Fibroblast of peridontal ligament (primary cell): ENCODE results near the gene SNRPA1.

Experiments
- DNase-seq: peaks from one replicate; pipeline ENCODE4 v3.0.0-alpha.2; 2010; ENCODE audit errors: extremely low read depth

SNRPA1 gene

DNA sequence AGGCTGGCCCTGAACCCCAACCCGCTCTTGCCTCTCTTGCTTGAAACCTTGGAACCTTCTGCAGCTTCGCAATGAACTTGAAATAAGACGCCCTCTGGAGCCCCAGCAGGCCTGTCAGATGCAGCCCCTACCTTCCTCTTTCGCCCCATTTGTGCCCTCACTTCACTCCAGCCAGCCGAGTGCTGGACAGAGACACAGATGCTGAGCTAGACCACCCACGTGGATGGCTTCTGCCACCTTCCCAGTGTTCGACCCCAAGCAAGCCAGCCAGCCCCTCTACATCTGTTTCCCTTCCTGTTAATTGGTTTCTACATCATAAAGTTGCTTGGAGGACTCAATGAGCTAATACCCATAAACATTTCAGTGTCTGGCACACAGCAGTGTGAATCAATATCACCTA is 23.8 kb upstream of the SNRPA1 start:
- no peak for DNase-seq

DNA sequence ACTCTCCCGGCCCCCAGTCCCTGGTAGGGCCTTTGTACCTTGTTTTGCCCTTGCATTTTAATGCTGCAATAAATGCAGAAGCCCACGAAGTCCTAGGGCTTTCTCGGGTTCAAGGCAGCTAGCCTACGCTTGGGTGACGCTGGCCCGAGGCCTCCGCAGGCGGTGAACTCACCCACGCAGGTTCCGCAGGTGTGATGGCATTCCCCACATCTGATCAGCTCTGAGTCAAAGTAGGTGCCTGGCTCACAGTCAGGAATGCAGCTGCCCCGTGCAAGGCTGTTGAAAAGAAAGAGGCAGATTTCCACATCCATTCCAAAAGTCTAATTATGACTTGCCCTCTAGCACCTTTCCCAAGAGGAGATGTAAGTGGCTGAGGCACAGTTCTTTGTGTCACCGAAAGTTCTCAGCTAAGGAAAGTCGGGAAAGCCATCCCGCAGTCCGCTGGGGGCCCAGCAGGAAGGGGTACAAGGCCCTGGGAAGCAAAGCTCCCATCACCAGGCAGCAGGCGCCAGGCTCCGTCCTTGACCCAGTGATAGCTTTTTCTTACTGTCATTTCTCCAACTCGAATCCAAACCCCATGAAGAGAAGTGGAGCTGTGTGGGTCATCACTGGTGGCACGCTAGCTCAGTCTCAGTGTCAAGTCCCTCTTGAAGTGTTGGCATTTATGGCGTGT is 23.2 kb upstream of the SNRPA1 start:
- DNase-seq = no peak

DNA sequence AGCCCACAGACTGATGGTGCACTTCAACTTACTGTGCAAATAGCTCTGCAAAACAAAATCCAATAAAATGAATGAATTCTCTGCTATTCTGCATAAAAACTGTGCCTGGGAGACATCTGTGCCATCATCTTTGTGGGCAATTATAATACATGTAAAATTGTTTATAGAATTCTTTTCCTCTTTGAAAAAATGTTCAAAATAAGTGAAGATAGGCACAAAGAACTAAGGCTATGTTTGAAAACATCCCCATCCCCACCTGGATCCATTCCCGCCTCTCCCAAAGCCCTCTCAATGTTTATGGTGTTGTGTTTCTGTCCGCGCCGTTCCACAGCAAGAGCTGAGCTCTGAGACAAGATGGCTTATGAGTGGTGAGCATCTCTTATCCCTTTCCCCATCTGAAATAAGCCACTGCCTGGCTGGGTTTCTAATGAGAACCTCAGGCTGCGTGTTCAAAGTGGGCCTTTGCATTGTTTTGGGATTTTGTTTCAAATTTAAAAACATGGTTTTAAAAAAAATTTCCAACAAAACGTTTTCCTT is 22.4 kb upstream of the SNRPA1 start:
- DNase-seq = no peak

DNA sequence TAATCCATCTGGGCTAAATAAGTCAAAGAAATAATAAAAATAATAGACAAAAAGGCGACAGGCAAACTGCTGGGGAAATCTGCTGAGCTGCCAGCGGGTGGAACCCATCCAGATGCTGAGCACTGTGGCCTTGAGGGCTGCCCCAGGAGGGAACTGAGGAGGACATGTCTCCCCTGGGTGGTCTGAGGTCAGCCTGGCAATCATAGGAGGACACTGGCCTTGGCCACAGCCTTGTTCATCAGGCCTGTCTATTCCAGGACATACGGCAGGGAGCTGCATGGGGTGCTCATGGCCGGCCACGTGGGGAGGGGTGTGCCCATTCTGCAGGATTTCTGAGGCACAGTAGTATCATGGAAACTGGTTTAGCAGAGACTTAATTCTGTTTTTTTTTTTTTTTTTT is 21.5 kb upstream of the SNRPA1 start:
- no peak for DNase-seq

DNA sequence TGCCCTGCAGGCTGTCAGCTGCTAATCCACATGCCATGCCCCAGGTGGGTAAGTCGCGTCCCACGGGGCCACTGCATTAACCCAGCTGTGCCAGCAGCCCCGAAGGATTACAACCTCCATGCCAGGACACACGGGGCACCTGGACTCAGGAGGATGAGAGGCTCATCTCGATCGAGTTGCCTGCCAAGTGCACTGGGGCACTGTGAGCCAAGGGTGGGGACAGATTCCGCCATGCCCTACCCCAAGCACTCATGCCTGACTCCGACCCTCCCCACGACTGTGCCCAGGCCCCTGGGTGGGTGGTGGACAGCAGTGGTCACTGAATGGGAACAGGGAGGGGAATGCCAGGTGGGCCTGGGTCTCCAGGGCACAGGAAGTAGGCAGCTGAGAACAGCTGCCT is 20.7 kb upstream of the SNRPA1 start:
- no peak for DNase-seq

DNA sequence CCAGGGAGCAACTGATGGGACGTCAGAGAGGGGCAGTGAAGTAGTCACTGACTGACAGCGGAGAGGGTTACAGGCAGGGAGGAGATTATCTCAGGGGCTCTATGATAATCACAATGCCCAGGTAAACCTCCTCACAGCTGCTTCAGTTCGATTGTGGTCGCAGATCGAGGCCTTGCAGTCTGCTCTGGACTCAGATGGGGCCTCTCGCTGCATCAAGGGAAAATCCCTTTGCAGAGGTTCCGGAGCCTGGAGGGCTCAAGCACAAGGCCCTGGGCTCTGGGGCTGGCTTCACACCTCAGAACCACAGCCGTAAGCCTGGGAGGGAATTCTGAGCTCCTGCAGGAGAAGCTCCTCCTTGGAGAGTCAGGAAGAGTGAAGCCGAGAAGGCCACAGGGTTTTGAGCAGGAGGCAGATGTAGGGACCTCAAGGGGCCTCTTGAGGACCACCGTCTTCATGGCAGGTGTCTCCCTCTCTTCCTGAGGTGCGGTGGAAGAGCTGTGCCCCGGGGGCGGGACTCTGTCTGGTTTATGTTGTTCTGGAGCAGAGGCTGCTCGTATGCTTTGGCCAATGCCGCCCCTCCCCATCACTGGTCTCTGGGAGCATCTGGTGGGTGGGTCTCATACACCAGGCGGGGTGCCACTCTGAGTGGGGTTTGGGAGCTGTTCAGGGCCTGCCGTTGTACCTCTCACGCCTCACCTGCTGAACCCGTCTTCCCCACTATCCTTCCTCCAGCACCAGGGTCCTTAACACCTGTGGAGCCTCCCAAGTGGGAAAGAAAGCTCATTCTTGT is 19.5 kb upstream of the SNRPA1 start:
- no peak for DNase-seq

DNA sequence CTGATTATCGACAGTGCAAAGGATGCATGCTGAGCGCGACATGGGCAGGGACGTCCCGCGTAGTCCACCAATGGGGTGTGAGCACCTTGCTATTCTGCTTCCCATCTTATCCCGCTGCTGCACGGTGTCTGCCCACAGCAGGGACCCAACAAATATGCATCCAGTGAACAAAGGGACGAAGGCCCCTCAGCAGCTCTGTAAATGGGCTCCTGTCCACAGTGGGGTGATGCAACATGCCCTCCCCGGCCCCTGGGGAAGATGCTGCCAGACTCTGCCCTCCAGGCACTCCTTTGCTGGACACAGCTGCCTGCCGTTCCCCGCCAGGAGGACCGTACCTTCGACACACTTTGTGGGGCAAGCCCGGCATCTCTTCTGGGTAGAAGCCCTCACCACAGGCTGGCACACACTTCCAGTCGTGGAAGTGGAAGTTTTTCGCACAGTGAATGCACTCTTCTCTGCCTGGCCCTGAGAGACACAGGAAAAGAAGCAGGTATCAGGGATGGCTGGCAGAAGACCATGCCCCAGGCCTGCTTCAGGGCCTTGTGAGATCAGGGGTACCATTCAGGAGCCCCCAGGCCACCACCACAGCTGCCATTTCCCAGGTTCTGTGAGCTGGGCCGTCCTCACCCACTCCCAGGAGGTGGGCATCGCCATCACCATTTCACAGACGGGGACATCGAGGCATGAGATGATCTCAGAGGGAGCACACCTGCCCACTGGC is 18.2 kb upstream of the SNRPA1 start:
- DNase-seq = no peak

DNA sequence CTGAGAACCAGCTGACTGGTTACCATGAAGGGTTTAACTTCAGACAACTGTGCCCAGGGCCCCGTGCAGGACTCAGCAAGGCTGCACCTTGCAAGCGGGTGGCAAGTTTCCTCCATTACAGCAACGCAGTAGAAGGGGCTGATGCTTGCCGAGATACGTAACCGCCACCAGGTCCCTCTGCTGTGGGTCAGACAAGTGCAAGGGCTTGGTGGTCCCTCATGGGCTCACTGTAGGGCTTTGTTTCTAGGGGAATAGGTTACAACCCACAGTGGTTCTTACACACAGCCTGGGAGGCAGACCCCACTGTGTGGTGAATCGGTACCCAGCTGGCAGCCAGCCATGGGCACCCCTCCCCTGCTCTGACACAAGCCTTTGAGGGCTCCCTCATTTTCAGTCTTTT is 15.5 kb upstream of the SNRPA1 start:
- no peak for DNase-seq

DNA sequence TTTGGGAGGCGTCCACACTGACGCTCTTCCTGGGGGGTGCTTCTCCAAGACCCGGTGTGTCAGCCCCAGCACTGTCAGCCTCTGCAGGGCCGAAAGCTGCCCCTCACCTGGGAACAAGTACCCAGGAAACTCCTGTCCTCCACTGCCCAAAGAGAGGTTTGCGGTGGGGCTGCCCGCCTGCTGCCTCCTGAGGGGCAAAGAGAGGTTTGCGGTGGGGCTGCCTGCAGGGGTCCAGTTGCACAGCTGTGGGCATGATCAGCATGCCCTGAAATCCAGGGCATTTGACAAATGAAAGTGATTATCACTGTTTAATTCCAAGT is 15.1 kb upstream of the SNRPA1 start:
- no peak for DNase-seq

DNA sequence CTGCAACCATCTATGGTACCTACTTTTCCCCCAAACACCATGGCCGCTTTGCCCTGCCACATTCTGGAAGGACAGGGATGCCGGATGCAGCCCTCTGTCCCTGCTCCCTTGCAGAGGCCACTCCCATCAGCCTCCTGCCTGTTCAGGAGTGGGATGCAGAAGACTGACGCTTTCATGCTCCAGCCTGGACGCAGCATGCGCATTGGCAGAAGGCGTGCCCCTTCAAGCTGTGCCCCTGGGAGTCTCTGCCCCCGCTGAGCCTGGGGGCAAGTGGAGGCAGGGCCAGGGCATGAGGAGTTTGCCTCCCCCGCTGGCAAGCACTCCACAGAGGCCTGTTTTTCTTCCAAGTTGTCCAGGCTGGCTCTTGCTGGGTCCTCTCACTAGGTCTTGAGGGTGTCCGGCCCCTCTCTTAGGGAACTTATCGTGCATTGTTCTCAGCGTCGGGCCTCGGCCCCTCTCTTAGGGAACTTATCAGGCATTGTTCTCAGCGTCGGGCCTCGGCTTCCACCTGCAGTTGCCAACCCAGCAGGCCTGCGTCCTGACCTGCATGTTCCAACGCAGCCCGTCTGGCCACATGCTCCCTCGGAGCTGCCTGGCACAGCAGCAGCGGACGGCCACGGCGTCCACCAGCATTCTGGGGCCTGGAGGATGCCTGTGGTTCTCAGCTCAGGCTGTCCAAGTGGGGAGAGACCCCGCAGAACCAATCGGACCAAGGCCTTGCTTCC is 14.6 kb upstream of the SNRPA1 start:
- DNase-seq = no peak

DNA sequence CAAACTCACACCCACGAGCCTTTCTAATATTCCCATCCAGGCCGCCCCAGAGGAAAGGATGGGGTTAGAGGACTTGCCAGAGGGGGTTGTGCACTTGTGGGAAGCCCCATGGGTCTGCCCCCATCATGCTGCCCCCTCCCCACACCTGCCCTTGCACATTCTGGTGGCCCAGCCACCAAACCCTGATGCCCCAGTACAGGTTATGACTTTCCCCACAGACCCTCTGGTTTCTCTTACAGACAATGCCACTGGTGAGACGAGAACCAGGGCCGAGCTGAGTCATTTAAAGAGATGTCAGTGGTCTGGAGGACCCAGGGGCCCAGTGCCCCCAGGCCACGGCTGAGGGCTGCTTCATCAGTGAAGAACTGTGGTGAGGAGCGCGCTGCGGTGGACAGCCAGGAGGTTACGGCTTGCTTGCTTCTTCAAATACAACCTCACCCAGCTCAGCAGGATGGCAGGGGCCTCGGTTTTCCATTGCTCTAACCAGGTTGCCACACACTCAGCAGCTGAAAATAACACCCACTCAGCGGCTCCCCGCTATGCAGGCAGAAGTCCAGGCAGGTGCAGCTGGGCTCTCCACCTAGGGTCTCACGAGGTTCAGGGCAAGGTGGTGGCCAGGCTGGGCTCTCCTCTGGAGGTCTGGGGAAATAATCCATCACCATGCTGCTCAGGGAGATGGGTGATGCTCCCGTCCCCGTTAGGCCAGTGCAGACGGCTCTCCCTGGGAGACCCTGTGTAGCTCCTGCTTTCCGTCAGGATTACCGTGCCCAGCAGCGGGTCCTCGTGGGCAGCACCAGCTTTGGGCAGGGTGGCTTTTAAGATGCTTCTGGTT is 13.8 kb upstream of the SNRPA1 start:
- no peak for DNase-seq

DNA sequence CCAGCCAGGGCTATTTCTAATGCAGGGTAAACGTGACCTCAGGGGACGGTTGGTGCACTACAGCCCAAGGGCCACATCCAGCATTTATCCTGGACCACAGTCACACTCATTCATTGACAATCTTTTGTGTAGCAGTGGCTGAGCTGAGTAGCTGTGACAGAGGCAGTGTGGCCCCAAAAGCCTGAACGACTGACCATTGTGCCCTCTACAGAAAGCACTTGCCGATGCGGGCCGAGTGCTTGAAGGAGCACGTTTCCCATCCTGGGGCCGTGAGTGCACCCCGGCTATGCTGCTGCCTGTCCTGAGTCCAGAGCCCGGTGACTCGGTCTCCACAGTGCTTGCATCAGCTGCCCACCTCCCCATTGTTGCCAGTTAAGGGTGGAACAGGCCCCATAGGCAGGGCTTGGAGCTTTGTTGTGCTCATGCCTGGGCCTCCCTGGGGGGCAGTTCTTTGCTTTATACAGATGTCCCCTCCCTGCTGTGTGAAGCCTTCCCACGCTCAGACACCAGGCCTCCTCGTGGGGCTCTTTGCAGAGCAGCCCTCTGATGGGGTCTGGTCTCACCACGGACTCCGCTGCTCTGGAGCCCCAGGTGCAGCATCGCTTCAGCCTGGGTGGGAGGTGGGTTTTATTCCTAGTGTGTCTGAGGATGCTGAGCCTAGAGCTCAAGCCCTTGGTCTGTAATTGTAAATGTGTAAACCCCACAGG is 13.0 kb upstream of the SNRPA1 start:
- DNase-seq = no peak

DNA sequence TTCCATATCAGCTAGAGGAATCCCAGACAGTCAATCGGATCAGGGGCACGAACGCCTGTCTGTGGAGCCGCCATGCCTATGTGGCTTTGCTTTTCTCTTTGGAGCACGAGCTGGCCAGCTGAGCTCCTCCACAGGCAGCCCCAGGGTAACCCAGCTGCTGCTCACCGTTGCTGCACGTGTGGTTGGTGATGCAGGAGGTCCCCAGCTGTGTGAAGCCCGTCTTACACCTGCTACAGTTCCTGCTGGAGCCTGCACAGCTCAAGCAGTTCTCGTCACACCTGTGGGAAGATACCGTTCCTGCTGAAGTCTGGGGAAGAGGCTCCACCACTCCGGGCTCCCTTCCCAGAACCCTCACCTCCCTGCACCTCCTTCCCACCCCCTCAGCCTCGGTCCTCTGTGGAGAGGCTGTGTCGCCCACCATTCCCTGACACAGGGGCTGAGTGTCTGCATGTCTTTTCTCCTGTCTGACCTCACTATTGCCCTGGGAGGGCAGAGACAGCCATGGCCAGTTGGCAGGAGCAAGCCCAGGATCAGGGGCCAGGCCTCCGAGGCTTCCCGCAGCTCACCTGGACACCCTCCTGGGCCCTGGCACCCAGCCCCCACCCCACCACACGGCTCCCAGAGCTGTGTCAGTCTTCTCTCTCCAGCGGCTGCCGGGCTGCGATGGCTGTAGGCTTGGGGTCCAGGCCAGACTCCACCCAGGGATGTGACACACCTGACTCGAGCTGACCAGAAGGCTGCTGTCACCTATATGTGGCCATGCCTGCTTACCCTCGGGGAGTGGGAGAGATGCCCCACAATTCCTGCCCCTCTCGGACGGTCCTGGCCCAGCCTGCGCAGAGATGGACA is 12.2 kb upstream of the SNRPA1 start:
- DNase-seq = no peak

DNA sequence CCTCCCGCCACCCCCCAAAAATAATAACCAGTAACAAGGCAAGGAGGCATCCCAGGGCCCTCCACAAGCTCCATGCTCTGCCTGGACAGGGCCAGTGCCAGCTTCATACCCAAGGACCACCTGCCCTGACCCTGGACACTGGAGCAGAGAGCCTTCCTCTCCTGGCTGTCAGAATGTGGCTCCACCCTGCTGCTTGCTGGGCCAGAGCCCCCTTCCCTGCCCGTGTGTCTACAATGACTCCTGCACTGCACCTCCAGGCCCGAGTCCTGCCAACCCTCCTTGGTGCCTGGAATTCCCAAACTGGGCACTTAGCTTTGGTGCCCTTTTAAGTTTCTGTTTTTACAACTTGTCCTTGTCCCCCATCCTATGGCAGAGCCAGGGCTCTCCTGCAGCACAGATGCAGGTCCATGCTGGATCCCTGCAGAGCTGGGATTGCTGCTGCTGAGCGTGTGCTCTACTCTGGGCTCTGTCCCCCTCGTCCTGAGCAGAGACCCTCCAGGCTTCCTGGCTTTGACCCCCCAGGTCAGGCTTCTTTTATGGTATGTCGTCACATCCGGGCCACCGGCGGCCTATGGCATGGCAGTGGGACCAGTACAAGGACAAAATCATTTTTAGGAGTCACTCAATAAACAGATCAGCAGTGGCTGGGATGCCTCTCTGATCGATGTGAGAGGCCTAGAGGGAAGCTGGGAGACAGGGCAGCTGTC is 11.4 kb upstream of the SNRPA1 start:
- no peak for DNase-seq

DNA sequence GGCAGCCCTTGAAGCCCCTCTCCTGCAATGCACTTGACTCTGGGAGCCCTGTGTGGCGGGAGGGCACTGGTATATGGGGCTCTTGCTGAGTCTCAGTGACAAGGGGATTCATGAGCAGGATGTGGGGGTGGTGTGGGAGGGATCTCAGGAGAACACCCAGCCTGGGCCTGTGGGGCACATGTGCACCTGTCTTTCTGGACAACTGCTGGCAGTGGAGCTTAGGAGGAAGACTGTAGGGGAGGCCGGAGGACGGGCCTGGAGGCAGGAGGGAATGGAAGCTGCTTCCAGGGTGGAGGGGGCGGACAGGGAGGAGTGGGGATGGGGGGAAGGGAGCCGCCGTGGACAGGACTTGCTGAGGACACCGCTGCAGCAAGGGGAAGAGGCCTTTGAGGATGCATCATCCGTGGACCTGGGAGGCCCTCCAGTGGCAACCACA is 10.8 kb upstream of the SNRPA1 start:
- no peak for DNase-seq

DNA sequence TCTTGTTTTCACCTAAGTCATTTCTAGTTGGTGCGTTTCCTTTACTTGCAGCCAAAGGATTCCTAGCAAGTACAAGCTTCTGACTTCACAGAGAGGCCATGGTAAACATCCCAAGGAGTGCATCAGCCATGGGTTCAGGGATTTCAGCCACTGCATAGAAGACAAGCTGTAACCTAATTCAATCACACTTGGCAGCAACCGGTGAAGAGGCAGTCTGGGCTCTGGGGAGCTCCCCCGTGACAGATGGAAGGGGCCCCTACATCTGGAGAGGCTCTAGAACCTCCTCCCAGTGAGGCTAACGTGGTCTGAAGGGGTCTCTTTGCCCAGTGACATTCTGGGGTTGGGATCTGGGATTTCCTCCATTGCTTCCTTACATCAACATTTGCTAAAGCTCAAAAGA is 8.4 kb upstream of the SNRPA1 start:
- DNase-seq = no peak

DNA sequence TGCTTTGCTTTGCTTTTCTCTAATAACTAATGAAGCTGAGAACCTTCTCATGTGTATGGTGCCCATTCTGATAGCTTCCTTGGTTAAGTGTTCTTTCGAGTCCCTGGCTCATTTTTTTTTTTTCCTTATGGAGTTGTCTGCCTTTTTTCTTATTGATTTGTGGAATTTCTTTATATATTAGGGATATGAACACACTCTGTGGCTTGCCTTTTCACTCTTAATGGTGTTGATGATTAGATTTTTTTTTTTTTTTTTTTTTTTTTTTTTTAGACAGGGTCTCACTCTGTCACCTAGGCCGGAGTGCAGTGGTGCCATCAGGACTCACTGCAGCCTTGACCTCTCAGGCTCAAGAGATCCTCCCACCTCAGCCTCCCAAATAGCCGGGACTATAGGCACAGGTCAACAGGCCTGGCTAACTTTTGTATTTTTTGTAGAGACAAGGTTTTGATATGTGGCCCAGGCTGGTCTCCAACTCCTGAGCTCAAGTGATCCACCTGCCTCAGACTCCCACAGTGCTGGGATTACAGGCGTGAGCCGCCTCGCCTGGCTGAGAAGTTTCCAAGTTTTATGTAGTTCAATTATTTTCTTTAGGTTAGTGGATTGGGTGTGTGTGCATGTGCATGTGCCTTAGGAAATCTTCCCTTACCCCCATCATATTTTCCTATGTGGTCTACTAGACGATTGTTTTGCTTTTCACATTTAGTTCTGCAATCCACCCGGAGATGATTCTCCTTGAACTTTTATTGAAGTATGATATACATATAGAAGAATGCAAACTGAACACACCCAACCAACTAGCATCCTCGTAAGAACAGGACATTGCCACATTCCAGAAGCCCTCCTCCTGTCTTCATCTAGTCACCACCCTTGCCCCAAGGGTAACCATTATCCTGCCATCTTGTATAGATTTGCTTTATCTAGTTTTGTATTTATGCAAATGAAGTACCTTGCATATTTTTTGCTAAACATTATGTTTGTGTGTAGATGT is 1.7 kb upstream of the SNRPA1 start:
- no peak for DNase-seq
